Endothelial cell of umbilical vein (primary cell): ENCODE results near the gene TOM1L1. TPM values are rescaled to one million over a fixed set of nuclear protein-coding genes. Genes with fewer than 3 reads are reported as not detected.

Experiments used
- BruUV-seq: library from RNA; stranded (reverse); fragments of 400-500 nt; replicated peaks from 2 replicates; lab custom pipeline; 2021; lab: Mats Ljungman, UMichigan
- CTCF ChIA-PET: fragments of 300-600, 350-600 bp; sonication (Branson Sonifier 250); formaldehyde crosslinking; loops from one replicate; lab custom pipeline; 2021; ENCODE audit warnings: antibody characterized with exemption, inconsistent platforms; lab: Charles Lee
- POLR2A ChIA-PET: fragments of 300-600, 350-600 bp; sonication (Branson Sonifier 250); formaldehyde crosslinking; loops from one replicate; lab custom pipeline; 2021; ENCODE audit warnings: antibody characterized with exemption, inconsistent platforms; lab: Charles Lee
- DNase-seq: peaks from one replicate; pipeline ENCODE4 v3.0.0-alpha.2; 2011; ENCODE audit warnings: low read depth, low spot score
- FAIRE-seq: peaks from 2 replicates; lab custom pipeline; 2011; peaks lifted over from hg19 to GRCh38; lab: Jason Lieb, UNC
- H2AFZ ChIP-seq: 2 replicates; pipeline ENCODE4 v1.6.0; 2012; ENCODE audit warnings: low read depth, low read length, control low read depth, inconsistent platforms
- H3K27ac ChIP-seq: 2 replicates; pipeline ENCODE4 v1.5.1; 2011; ENCODE audit warnings: low read depth, mild to moderate bottlenecking, control low read depth, low read length, moderate library complexity; ENCODE audit not compliant: insufficient read depth
- H3K27me3 ChIP-seq, 2 experiments: 2 replicates each; pipeline versions ENCODE4 v1.6.0 to v1.6.1; 2011; ENCODE audit warnings: low read length in 2 of 2, mixed read lengths in 1 of 2; ENCODE audit not compliant: control insufficient read depth in 2 of 2, insufficient read depth in 2 of 2
- H3K36me3 ChIP-seq, 2 experiments: 2 replicates in 1 of 2; 3 replicates in 1 of 2; pipeline ENCODE4 v1.5.1; 2011; ENCODE audit warnings: low read length in 2 of 2, mild to moderate bottlenecking in 1 of 2, moderate library complexity in 1 of 2; ENCODE audit not compliant: control insufficient read depth in 2 of 2, insufficient read depth in 2 of 2; ENCODE audit errors: extremely low read depth in 1 of 2
- H3K4me1 ChIP-seq: 3 replicates; pipeline ENCODE4 v1.5.1; 2011; ENCODE audit warnings: mild to moderate bottlenecking, low read length; ENCODE audit not compliant: control insufficient read depth, insufficient read depth; ENCODE audit errors: extremely low read depth
- H3K4me2 ChIP-seq: 2 replicates; pipeline ENCODE4 v1.6.1; 2011; ENCODE audit warnings: low read length, control low read depth, mixed read lengths; ENCODE audit not compliant: insufficient read depth
- H3K4me3 ChIP-seq, 3 experiments: fragments of 200-600 bp in 1 of 3; sonication (generic), shearing (Covaris generic) in 1 of 3; replicated peaks in 1 of 3; 2 replicates each; pipeline ENCODE4 v1.5.1; 2011 to 2016; ENCODE audit warnings: control low read depth in 3 of 3, low read length in 3 of 3, mild to moderate bottlenecking in 2 of 3, inconsistent platforms in 1 of 3, low read depth in 1 of 3, moderate library complexity in 1 of 3; ENCODE audit not compliant: insufficient read depth in 1 of 3
- H3K79me2 ChIP-seq: 2 replicates; pipeline ENCODE4 v1.6.0; 2012; ENCODE audit warnings: low read length, inconsistent platforms; ENCODE audit not compliant: control insufficient read depth, insufficient read depth
- H3K9ac ChIP-seq: replicated peaks from 2 replicates; pipeline ENCODE3; 2011; ENCODE audit warnings: low read length, control low read depth; ENCODE audit not compliant: insufficient read depth; ENCODE audit errors: extremely low read depth
- H3K9me1 ChIP-seq: replicated peaks from 3 replicates; pipeline ENCODE4 v1.6.0; 2011; ENCODE audit warnings: mild to moderate bottlenecking, low read length; ENCODE audit not compliant: control insufficient read depth, insufficient read depth; ENCODE audit errors: extremely low read depth
- H3K9me3 ChIP-seq: replicated peaks from 2 replicates; pipeline ENCODE4 v1.5.1; 2012; ENCODE audit warnings: low read length, inconsistent platforms; ENCODE audit not compliant: control insufficient read depth, insufficient read depth
- H4K20me1 ChIP-seq: replicated peaks from 2 replicates; pipeline ENCODE3; 2011; ENCODE audit warnings: mild to moderate bottlenecking, low read length; ENCODE audit not compliant: control insufficient read depth, insufficient read depth; ENCODE audit errors: extremely low read depth
- EZH2 ChIP-seq: IDR thresholded peaks from 2 replicates; pipeline ENCODE4 v1.6.1; 2012; ENCODE audit warnings: borderline replicate concordance, low read depth, mild to moderate bottlenecking, moderate library complexity, low read length, inconsistent platforms; ENCODE audit not compliant: severe bottlenecking
- FOS ChIP-seq: IDR thresholded peaks from 2 replicates; pipeline ENCODE4 v1.6.1; 2011; ENCODE audit warnings: mild to moderate bottlenecking, low read length, moderate library complexity, borderline replicate concordance; ENCODE audit not compliant: insufficient read depth
- GATA2 ChIP-seq: IDR thresholded peaks from 2 replicates; pipeline ENCODE4 v1.7.0; 2011; ENCODE audit warnings: low read depth, mild to moderate bottlenecking, moderate library complexity, mixed read lengths, low read length; ENCODE audit not compliant: insufficient read length, insufficient read depth
- JUN ChIP-seq: IDR thresholded peaks from 2 replicates; pipeline ENCODE4 v1.6.1; 2011; ENCODE audit warnings: borderline replicate concordance, low read depth; ENCODE audit not compliant: insufficient read length, insufficient read depth
- MYC ChIP-seq: IDR thresholded peaks from one replicate; pipeline ENCODE4 v1.6.1; 2011; ENCODE audit warnings: mild to moderate bottlenecking, low read depth, low read length
- POLR2A ChIP-seq: IDR thresholded peaks from 2 replicates; pipeline ENCODE4 v1.6.1; 2012; ENCODE audit warnings: low read depth, mild to moderate bottlenecking, control low read depth, low read length
- POLR2AphosphoS5 ChIP-seq: IDR thresholded peaks from 2 replicates; pipeline ENCODE4 v1.6.1; 2012; ENCODE audit warnings: low read depth, mild to moderate bottlenecking, control low read depth, low read length, moderate library complexity; ENCODE audit not compliant: insufficient read depth
- dilution Hi-C: fragments of 300-500 bp; cut with MboI; formaldehyde crosslinking; loops from one replicate; pipeline ENCODE4 v1.15.0; 2019; ENCODE audit warnings: low sequenced_read_pairs; ENCODE audit not compliant: extremely low pct_ligation_motif_present
- intact Hi-C: fragments of 100-400 bp; cut with micrococcal nuclease; formaldehyde crosslinking; loops from one replicate; pipeline ENCODE4 v1.10.0; 2022
- polyA plus RNA-seq, 4 experiments: library from polyadenylated mRNA; depleted of rRNA in 3 of 4; stranded (reverse) in 3 of 4; unstranded in 1 of 4; fragments of >200 nt; gene quantifications; 2 replicates each; pipeline versions ENCODE4 v1.2.1 to v1.2.3, GENCODE V29; 2011 to 2012; ENCODE audit warnings: missing spikeins in 1 of 4
- total RNA-seq: library from RNA; stranded (reverse); gene quantifications from 2 replicates; pipeline ENCODE4 v1.2.3, GENCODE V29; 2021
- TF ChIP-seq, protein P1 (sequence below): IDR thresholded peaks from 2 replicates; pipeline ENCODE4 v1.6.1; 2011; ENCODE audit not compliant: insufficient read depth, insufficient read length
- TF ChIP-seq, protein P2 (sequence below), 2 donors: IDR thresholded peaks; 1 replicate in 1 of 2; 2 replicates in 1 of 2; pipeline ENCODE4 v1.5.1; 2011; ENCODE audit warnings: low read length in 2 of 2, mild to moderate bottlenecking in 2 of 2, moderate library complexity in 2 of 2, control low read depth in 1 of 2, inconsistent platforms in 1 of 2, low read depth in 1 of 2; ENCODE audit not compliant: insufficient read depth in 1 of 2; ENCODE audit errors: extremely low read depth in 1 of 2

TOM1L1 gene
- total and polyA plus RNA-seq, 2 donors (not counting 3 experiments of a cell fraction or from before 2014, with no cell fraction given): 0.44 to 0.60 TPM

DNA sequence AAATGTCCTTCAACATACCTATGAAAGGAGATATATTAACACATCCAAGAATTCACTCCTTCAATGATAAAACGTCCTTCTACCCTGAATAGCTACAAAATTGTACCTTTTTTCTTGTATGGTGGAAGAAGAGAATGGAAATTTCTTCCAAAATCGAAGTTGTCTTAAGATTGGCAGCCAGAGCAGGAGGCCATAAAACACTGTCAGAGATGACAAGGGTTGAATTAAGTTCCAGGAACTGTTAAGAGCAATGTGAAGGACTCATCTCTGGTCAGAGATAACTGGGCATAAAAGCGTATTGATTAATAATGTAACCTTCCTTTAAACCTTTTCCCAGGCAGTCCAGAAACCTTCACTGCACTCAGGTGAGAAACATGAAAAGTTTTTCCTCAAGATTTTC is 12.9 kb upstream of the TOM1L1 start:
- POLR2A ChIA-PET: no interaction called here
- Histone ChIP-seq H3K4me3 (no peak overlapping the region), H3K9me1 (no peaks in the 10 kb centered on the region), H3K9me3 (no peaks in the 10 kb centered on the region), H3K27ac (no peak overlapping the region), H3K36me3 (no peaks in the 10 kb centered on the region), H3K4me1 (no peaks in the 10 kb centered on the region), H3K9ac (no peak overlapping the region), H3K27me3 (no peaks in the 10 kb centered on the region), H3K4me2 (no peak overlapping the region), H2AFZ (no peak overlapping the region), H4K20me1 (no peaks in the 10 kb centered on the region), H3K79me2 (no peaks in the 10 kb centered on the region)
- BruUV-seq: no TSS peak
- no peak for DNase-seq
- CTCF ChIA-PET: no interaction called here
- TF ChIP-seq POLR2A: no peak
- no peak for TF ChIP-seq EZH2
- TF ChIP-seq, protein P1, sequence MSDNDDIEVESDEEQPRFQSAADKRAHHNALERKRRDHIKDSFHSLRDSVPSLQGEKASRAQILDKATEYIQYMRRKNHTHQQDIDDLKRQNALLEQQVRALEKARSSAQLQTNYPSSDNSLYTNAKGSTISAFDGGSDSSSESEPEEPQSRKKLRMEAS: no peak
- TF ChIP-seq, protein P2, sequence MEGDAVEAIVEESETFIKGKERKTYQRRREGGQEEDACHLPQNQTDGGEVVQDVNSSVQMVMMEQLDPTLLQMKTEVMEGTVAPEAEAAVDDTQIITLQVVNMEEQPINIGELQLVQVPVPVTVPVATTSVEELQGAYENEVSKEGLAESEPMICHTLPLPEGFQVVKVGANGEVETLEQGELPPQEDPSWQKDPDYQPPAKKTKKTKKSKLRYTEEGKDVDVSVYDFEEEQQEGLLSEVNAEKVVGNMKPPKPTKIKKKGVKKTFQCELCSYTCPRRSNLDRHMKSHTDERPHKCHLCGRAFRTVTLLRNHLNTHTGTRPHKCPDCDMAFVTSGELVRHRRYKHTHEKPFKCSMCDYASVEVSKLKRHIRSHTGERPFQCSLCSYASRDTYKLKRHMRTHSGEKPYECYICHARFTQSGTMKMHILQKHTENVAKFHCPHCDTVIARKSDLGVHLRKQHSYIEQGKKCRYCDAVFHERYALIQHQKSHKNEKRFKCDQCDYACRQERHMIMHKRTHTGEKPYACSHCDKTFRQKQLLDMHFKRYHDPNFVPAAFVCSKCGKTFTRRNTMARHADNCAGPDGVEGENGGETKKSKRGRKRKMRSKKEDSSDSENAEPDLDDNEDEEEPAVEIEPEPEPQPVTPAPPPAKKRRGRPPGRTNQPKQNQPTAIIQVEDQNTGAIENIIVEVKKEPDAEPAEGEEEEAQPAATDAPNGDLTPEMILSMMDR (IDR thresholded peaks at IDR 0.05; ENCODE audit: extremely low read depth in 1 of 2, insufficient read depth in 1 of 2, low read depth in 1 of 2, low read length in 2 of 2): no peak
- no peak for TF ChIP-seq GATA2
- no peak for TF ChIP-seq JUN
- TF ChIP-seq POLR2AphosphoS5: no peak
- TF ChIP-seq MYC: no peak
- no peak for TF ChIP-seq FOS
- no peak for FAIRE-seq
- intact Hi-C loops (no loop called here), dilution Hi-C loops (no loop called here)
